B cell (primary cell): Measurements from ENCODE around the gene MAGEA9B. TPM values are rescaled to one million over a fixed set of nuclear protein-coding genes. Genes with fewer than 3 reads are reported as not detected.

Source experiments
- ATAC-seq: fragments of 200-7000 bp; cut with Tn5 transposase; one replicate; pipeline ENCODE4 v1.10.0; 2021; ENCODE audit warnings: low read depth, mild to moderate bottlenecking, moderate number of reproducible peaks, moderate library complexity
- CTCF ChIA-PET: fragments of 350-600 bp; sonication (Branson Sonifier 250); formaldehyde crosslinking; loops from one replicate; lab custom pipeline; 2021; ENCODE audit warnings: antibody characterized with exemption, inconsistent platforms; lab: Charles Lee
- POLR2A ChIA-PET: fragments of 350-600 bp; sonication (Branson Sonifier 250); formaldehyde crosslinking; loops from one replicate; lab custom pipeline; 2021; ENCODE audit warnings: antibody characterized with exemption; lab: Charles Lee
- DNase-seq: peaks from one replicate; pipeline ENCODE4 v3.0.0; 2013
- H2AFZ ChIP-seq: 2 replicates; pipeline ENCODE4 v1.6.1; 2012; ENCODE audit warnings: mild to moderate bottlenecking, low read depth, low read length; ENCODE audit not compliant: insufficient read depth, poor library complexity, severe bottlenecking
- H3K27ac ChIP-seq, 2 donors: 1 replicate in 1 of 2; 2 replicates in 1 of 2; pipeline ENCODE4 v1.5.1; 2012 to 2013; ENCODE audit warnings: low read length in 2 of 2, mild to moderate bottlenecking in 2 of 2, moderate library complexity in 1 of 2
- H3K27me3 ChIP-seq, 4 experiments: fragments of 200-600 bp in 1 of 4; sonication (generic) in 1 of 4; replicated peaks in 1 of 4; 1 replicate in 2 of 4; 2 replicates in 2 of 4; pipeline versions ENCODE4 v1.6.1 to v1.7.0; 2013 to 2016; ENCODE audit warnings: low read length in 3 of 4, mild to moderate bottlenecking in 2 of 4, mixed read lengths in 1 of 4, moderate library complexity in 1 of 4; ENCODE audit not compliant: insufficient read depth in 4 of 4, control insufficient read depth in 3 of 4; ENCODE audit errors: control extremely low read depth in 1 of 4
- H3K36me3 ChIP-seq, 2 experiments: replicated peaks in 1 of 2; 1 replicate in 1 of 2; 2 replicates in 1 of 2; pipeline versions ENCODE4 v1.6.1 to v1.7.1; 2013; ENCODE audit warnings: low read length in 1 of 2; ENCODE audit not compliant: insufficient read depth in 2 of 2, control insufficient read depth in 1 of 2; ENCODE audit errors: control extremely low read depth in 1 of 2, extremely low read depth in 1 of 2
- H3K4me1 ChIP-seq, 2 donors: fragments of 200-600 bp in 1 of 2; sonication (generic) in 1 of 2; 1 replicate in 1 of 2; 2 replicates in 1 of 2; pipeline versions ENCODE4 v1.5.1 to v1.6.1; 2013 to 2017; ENCODE audit warnings: low read length in 2 of 2; ENCODE audit not compliant: control insufficient read depth in 2 of 2, insufficient read depth in 2 of 2
- H3K4me2 ChIP-seq: replicated peaks from 2 replicates; pipeline ENCODE3; 2012; ENCODE audit warnings: mild to moderate bottlenecking, low read depth, low read length; ENCODE audit not compliant: poor library complexity, severe bottlenecking
- H3K4me3 ChIP-seq, 5 experiments: fragments of 200-600 bp in 1 of 5; sonication (generic) in 1 of 5; 1 replicate in 3 of 5; 2 replicates in 2 of 5; pipeline versions ENCODE4 v1.5.1 to v1.7.0; 2011 to 2016; ENCODE audit warnings: low read length in 4 of 5, mild to moderate bottlenecking in 4 of 5, low read depth in 2 of 5, control low read depth in 1 of 5, moderate library complexity in 1 of 5; ENCODE audit not compliant: insufficient read depth in 1 of 5; ENCODE audit errors: control extremely low read depth in 1 of 5, extremely low read depth in 1 of 5
- H3K79me2 ChIP-seq: fragments of 200-600 bp; sonication (generic); one replicate; pipeline ENCODE4 v1.6.0; 2016; ENCODE audit warnings: low read length; ENCODE audit not compliant: control insufficient read depth, insufficient read depth
- H3K9ac ChIP-seq: fragments of 200-600 bp; sonication (generic); 2 replicates; pipeline ENCODE4 v1.6.1; 2017; ENCODE audit warnings: mild to moderate bottlenecking, low read length, moderate library complexity
- H3K9me3 ChIP-seq, 3 donors: one replicate each; pipeline versions ENCODE4 v1.6.1 to v1.7.1; 2013; ENCODE audit warnings: low read length in 2 of 3; ENCODE audit not compliant: control insufficient read depth in 2 of 3, insufficient read depth in 1 of 3; ENCODE audit errors: control extremely low read depth in 1 of 3
- H4K20me1 ChIP-seq: 2 replicates; pipeline ENCODE4 v1.6.0; 2012; ENCODE audit warnings: mild to moderate bottlenecking, low read length; ENCODE audit not compliant: insufficient read depth, control insufficient read depth, poor library complexity, severe bottlenecking
- H3K27ac Mint-ChIP-seq: one replicate; pipeline ENCODE4 v1.8.0; 2021; ENCODE audit warnings: mixed read lengths
- H3K27me3 Mint-ChIP-seq: one replicate; pipeline ENCODE4 v1.8.0; 2021; ENCODE audit warnings: mixed read lengths
- H3K4me1 Mint-ChIP-seq: one replicate; pipeline ENCODE4 v1.8.0; 2021; ENCODE audit warnings: mixed read lengths
- H3K4me3 Mint-ChIP-seq: one replicate; pipeline ENCODE4 v1.8.0; 2021; ENCODE audit warnings: mixed read lengths
- H3K9me3 Mint-ChIP-seq: one replicate; pipeline ENCODE4 v1.8.0; 2022; ENCODE audit warnings: mixed read lengths; ENCODE audit not compliant: insufficient read depth
- EZH2 ChIP-seq: IDR thresholded peaks from 2 replicates; pipeline ENCODE4 v1.6.1; 2012; ENCODE audit warnings: borderline replicate concordance, low read depth, mild to moderate bottlenecking, moderate library complexity, low read length; ENCODE audit not compliant: insufficient read depth, poor library complexity, severe bottlenecking
- WGBS: methylation state at CpG from one replicate; pipeline ENCODE4 v1.1.5; 2013; ENCODE audit warnings: missing lambda C conversion rate; ENCODE audit not compliant: insufficient coverage; 5-methylcytosine and 5-hydroxymethylcytosine counted together
- intact Hi-C: fragments of 100-400 bp; cut with micrococcal nuclease; formaldehyde crosslinking; loops from one replicate; pipeline ENCODE4 v1.10.0; 2022
- polyA plus RNA-seq: library from polyadenylated mRNA; depleted of rRNA; stranded (reverse); fragments of >200 nt; gene quantifications from 2 replicates; pipeline ENCODE4 v1.2.3, GENCODE V29; 2012
- total RNA-seq, 2 donors: library from RNA; stranded (reverse); fragments of 120-200 nt in 1 of 2; gene quantifications; 1 replicate in 1 of 2; 2 replicates in 1 of 2; pipeline versions ENCODE4 v1.2.3 to v1.2.4, GENCODE V29; 2013 to 2022
- TF ChIP-seq, protein P1 (sequence below): fragments of 200-600 bp; IDR thresholded peaks from one replicate; pipeline ENCODE4 v1.8.0; 2022; ENCODE audit warnings: antibody characterized with exemption, mild to moderate bottlenecking

Gene MAGEA9B
- total and polyA plus RNA-seq, 2 donors (not counting 1 experiment from before 2014, with no cell fraction given), result 0.04 TPM; not detected in 1

DNA sequence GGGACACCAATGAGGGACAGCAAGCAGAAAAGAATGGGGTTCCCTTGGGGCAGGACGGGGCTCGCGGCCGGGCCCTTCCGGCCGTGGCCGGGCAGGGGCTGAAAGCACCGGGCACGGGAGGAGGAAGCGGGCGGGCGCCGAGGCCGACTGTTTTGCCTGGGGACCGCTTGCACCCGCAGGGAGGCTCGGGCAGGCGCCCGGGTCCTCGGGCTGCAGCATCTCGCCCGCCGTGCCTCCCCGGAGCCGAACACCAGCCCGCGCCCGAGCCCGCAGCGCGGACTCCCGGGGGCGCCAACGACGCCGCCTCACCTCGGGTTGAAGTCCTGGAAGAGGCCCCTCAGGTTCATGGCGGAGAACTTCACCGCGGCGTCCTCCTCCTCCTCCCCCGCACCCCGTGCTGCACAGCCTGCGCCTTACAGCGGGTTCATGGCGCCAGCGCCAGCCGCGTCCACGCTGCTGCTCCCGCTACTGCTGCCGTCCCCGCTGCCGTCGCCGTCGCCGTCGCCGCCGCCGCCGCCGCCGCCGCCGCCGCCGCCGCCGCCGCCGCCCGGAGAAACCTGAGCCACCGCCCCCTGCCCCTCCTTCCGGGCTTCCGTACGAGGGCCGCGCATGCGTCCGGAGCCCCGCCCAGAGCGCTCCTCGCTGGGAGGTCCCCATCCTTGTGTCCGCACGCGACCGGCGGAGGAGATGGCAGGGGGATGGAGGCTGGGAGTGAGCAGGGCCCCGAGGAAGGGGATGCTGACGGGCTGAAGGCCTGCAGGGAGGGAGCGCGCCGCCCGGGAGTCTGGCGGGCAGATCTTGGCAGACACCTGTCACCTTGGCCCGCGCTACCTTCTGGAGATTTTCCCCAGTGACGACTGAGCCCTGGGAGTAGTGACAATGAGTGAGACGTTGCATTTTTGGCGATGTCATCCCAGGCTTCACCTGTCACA is 44.2 kb upstream of the MAGEA9B start, which contains the start of gene TMEM185A:
TSS of gene TMEM185A (minus strand) at position 559 of the 932 bp plus-strand sequence. CDS start at position 347, 212 bp downstream.
- intact Hi-C loops, result no loop called here
- Histone ChIP-seq H3K9me3 (no peaks in the 10 kb centered on the region), H3K27ac (no peak within 1 kb of the TSS), H3K36me3 (no peaks in the 10 kb centered on the region), H3K4me3 (peak within 1 kb of the TSS; percentile 30 to 69 (median 60)), H3K9ac (peak within 1 kb of the TSS; percentile 63), H3K27me3 (no peaks in the 10 kb centered on the region), H3K4me2 (peak within 1 kb of the TSS; percentile 71), H3K79me2 (peaks cover 34% of the 10 kb centered on the region), H3K4me1 (peaks cover 9 to 16% of the 10 kb centered on the region in 2 donors), H2AFZ (peak within 1 kb of the TSS; percentile 74), H4K20me1 (peaks cover 21% of the 10 kb centered on the region)
- TF ChIP-seq EZH2, result no peak
- TF ChIP-seq, protein P1, sequence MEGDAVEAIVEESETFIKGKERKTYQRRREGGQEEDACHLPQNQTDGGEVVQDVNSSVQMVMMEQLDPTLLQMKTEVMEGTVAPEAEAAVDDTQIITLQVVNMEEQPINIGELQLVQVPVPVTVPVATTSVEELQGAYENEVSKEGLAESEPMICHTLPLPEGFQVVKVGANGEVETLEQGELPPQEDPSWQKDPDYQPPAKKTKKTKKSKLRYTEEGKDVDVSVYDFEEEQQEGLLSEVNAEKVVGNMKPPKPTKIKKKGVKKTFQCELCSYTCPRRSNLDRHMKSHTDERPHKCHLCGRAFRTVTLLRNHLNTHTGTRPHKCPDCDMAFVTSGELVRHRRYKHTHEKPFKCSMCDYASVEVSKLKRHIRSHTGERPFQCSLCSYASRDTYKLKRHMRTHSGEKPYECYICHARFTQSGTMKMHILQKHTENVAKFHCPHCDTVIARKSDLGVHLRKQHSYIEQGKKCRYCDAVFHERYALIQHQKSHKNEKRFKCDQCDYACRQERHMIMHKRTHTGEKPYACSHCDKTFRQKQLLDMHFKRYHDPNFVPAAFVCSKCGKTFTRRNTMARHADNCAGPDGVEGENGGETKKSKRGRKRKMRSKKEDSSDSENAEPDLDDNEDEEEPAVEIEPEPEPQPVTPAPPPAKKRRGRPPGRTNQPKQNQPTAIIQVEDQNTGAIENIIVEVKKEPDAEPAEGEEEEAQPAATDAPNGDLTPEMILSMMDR, result no peak
- CTCF ChIA-PET, result interaction anchor here (0.9 kb wide), 1 partner anchor 14 kb away, joined by 3 read pairs; no protein-coding TSS in a partner anchor
- H3K27me3 Mint-ChIP-seq, result no peaks in the 10 kb centered on the region
- POLR2A ChIA-PET, result no interaction called here
- H3K4me3 Mint-ChIP-seq, result peak within 1 kb of the TSS; percentile 89
- no peaks in the 10 kb centered on the region for H3K9me3 Mint-ChIP-seq
- H3K4me1 Mint-ChIP-seq, result peaks cover 32% of the 10 kb centered on the region
- peak; percentile 84 for DNase-seq
- WGBS, result under 1% methylated on average over 41 of the region's 102 CpGs
- peak within 1 kb of the TSS; percentile 83 for H3K27ac Mint-ChIP-seq
- ATAC-seq, result peak; percentile 95
